Right ventricle myocardium superior (tissue), 1 donor: ENCODE measurements around the gene MXRA8. TPM values are rescaled to one million over a fixed set of nuclear protein-coding genes. Genes with fewer than 3 reads are reported as not detected.

Source experiments
- ATAC-seq: fragments of 200-7000 bp; cut with Tn5 transposase; one replicate; pipeline ENCODE4 v1.9.1; 2020; ENCODE audit warnings: mild to moderate bottlenecking; ENCODE audit not compliant: poor library complexity
- DNase-seq: peaks from one replicate; pipeline ENCODE4 v3.0.0-alpha.2; 2020
- intact Hi-C: fragments of 100-400 bp; cut with DNase I; formaldehyde crosslinking; loops from one replicate; pipeline ENCODE4 v1.11.2; 2022
- total RNA-seq: library from RNA; stranded (reverse); fragmentation: NEBNext Ultra II Directional; extraction: Animal tissue kit (Norgen Biotek cat#: 25700); gene quantifications from one replicate; pipeline ENCODE4 v1.2.1, GENCODE V29; 2021
- donor health status: DM: no; HTN: yes; CAD: no; lungs with severe emphysema.

MXRA8 gene
- total RNA-seq, 1 donor from 2014 or later, result 21.7 TPM

DNA sequence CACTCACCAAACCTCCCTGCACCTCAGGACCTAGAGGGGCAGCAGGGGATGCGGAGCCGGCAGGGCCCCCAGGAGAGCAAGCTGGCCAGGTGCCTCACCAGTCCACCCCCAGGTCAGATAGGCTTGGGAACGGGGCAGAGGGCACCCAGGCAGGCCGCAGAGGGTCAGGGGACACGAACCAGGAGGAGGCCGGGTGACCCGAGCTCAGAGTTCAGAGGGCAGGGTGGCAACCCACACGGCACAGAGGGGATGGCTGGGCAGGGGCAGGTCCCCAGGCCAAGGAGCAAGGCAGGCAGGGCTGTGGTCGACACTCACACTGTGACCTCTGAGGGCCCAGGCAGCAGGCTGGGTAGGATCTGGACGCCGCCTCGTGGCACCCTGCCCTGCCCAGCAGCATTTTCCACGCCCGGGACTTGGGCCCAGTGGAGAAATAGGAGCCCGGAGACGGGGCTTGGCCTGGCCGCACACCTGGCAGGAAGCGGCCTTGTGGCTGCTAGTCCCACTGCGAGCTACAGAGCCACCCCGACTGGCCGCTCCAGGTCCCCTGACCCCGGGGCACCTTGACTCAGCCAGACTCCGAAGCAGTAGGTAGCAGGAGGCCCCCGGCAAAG is 14.4 kb downstream of the MXRA8 start:
- intact Hi-C loops, result no loop called here
- ATAC-seq (peak; percentile 22), DNase-seq (no peak)

DNA sequence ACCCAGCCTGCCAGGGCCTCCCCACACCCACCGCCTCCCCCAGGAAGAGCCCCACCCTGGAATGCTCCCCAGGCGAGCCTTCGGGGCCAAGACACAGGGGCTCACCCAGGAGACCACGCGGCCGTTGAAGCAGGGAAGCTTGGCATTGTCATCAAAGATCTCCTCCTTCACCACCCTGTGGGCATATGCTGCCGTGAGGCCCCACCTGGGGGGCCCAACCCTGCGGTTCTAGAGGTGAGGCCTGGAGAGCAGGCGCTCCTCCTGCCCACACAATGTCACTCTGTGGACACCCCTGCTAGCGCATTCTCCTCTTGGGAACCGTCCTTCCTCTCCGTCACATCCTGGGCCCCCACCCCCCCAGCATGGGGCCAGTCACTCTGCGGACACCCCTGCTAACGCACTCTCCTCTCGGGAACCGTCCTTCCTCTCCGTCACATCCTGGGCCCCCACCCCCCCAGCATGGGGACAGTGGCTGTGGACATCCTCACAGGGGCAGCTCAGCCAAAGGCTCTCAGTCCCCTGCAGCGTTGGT is 15.7 kb downstream of the MXRA8 start:
- intact Hi-C loops, result no loop called here
- ATAC-seq (no peak), DNase-seq (no peak)

DNA sequence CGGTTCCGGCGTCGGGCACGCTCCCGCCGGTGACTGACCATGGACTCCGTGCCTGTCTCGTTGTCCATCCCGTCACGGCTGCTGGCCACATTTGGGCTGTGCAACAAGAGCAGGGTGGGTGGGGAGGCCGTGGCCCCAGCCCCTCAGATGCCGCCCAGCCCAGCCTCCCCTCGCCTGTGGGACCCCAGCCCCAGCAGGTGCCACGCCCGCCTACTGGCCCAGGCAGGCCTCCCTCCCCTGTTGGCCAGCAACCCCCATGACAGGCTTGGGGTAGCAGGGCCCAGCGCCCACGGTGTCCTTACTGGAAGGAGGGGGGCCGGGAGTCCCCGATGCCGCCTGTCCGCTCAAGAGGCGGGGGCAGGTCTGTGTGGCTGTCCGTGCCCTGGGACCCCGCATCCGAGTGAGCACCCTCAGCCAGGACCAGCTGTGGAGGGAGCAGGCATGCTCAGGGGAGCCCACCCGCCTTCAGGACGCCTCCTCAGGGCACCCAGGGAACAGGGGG is 16.2 kb downstream of the MXRA8 start:
- DNase-seq (no peak), ATAC-seq (no peak)
- intact Hi-C loops, result no loop called here

DNA sequence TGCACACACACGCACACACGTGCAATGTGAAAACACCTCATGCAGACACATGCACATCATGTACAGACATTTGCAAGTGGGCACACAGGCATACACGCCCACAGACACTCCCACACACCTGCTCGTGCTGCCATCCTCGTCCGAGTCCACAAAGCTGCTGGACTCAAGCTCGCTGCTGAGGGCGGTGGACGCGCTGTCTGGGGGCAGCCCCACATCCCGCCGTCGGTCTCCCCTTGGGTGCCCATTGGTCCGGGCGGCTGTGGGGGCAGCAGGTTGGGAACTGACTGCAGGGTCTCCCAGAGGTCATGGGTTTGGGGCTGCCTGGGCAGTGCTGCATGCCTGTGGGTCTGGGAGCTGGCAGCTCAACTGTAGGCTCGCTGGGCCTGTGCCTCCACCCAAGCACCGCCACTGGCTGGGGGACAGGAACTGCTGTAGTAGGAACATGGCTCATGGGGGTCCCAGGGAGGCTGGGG is 16.8 kb downstream of the MXRA8 start:
- ATAC-seq, result no peak
- intact Hi-C loops, result no loop called here
- DNase-seq, result no peak

DNA sequence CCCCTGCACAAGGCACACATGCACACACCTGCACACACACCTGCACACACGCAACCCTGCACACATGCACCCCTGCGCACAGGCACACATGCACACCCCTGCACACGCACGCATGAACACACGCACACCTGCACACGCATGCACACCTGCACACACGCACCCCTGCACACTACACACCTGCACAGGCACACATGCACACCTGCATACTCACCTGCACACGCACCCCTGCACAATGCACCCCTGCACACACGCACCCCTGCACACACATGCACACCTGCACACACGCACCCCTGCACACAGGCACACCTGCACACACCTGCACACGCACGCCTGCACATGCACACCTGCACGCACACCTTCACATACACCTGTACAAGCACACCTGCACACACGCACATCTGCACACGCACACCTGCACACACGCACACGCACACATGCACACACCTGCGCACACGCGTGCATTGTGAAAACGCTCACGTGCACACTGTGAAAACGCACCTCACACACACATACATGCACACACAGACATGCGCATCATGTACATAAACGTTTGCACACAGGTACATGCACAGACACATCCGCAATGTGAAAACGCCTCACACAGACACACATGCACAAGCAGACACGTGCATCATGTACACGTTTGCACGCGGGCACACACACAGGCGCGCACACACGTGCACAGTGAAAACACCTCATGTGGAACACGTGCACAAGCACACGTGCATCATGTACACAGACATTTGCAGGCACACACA is 17.4 kb downstream of the MXRA8 start:
- ATAC-seq (no peak), DNase-seq (no peak)
- intact Hi-C loops, result no loop called here

DNA sequence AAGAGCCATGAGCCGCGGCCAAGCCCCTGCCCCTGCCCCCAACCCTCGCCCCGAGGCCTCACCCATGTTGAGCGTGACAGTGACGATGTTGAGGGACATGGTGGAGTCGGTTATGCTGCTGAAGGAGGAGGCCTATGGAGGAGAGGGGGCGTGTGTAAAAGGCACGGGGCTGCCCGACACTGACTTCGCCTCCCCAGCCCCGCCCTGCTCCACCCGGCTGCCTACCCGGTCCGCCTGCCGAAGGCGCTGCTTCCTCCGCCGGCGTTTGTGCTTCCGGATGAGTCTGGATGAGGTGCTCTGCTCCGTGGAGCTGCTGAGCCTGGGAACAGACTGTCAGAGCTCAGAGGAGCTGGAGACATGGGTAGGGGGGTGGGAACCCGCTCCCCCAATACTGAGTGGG is 18.2 kb downstream of the MXRA8 start:
- ATAC-seq (no peak), DNase-seq (no peak)
- intact Hi-C loops, result no loop called here

DNA sequence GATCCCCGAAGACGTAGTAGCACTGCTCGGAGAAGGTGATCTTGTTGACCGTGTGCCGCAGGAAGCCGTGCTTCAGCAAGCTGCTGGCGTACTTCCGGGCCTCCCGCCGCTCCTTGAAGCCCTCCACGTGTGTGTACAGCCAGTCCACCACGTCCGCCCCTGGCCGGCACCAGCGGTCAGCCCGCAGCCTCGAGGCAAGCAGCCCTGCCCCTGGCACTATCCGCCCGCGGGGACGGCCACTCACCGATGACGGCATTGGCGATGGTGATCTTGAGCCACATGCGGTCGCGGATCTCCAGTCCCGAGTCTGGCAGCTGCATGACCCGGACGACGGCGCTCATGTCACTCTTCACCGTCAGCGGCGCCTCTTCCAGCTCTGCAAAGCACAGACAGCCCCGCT is 20.1 kb downstream of the MXRA8 start:
- no peak for ATAC-seq
- DNase-seq, result no peak
- intact Hi-C loops, result no loop called here

DNA sequence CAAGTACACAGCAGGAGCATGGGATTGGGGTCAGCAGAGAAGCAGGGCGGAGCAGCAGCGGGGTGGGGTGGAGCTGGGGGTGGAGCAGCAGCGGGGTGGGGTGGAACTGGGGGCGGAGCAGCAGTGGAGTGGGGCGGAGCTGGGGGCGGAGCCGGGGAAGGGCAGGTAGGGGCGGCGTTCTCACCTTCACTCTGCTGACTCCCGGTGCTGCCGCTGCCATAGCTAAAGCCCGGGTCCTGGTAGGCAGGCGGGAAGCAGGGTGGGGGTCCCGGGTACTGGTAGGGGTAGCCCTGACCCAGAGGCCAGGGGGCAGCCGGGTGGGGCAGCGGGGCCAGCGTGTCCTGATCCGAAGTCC is 20.6 kb downstream of the MXRA8 start:
- DNase-seq (no peak), ATAC-seq (no peak)
- intact Hi-C loops, result no loop called here

DNA sequence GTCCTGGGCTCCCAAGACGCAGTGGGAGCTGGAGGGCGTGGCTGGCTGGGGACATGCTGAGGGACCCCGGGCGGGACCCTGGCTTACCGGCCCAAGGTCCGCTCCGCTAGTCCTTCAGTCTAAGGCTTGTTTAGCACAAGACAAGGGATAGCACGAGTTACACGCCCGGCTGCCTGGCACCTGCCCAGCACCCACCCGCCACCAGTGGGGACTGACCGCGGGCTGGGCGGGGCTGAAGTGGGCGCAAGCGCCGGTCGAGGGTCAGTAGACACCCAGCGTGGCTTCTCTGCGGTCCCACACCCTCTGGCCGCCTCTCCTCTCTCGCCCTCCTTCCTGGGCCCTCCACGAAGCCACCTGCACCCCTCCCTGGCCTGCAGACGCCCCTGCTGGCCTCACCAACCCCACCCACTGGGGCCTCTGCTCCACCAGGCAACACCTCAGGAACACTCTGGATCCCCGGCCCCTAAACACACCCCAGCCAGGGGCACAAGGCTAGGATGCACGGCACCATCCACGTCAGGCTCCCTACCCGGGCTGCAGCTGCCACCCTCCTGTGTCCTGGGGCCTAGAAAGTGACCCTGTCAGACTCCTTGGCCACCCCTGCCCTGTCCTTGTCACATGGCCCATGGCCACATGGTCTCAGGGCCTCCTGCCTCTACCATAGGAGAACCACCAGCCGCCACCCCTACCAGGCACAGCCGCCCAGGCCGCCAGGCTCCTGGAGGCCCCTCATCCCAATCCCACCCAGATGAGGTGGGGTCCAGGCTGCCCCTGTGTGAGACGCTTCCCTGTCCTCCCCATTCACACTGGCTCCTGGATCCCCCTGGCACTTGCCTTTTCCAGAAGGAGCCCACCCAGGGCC is 21.2 kb downstream of the MXRA8 start:
- no peak for ATAC-seq

DNA sequence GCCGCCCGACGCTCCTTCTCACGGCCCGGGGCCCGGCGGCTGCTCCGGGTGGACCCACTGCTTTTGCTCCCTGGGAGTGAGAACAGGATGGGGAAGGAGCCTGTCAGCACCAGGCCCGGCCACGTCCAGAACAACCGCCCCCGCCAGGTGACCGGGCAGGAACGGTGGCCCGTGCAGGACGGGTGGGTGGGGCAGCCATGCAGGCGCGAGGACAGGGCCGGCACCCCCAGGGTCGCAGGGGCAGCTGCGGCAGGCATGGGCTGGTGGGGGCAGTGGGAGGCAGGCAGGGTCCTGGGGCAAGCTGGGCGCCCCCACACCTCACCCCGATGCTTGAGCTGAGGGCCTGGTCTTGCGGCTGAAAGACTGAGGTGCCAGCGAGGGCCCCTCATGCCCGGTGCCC is 21.9 kb downstream of the MXRA8 start:
- intact Hi-C loops, result no loop called here
- ATAC-seq (no peak), DNase-seq (no peak)

More for the DNA sequence above, 21.2 kb downstream of the MXRA8 start:
- no peak for DNase-seq
- intact Hi-C loops, result no loop called here

DNA sequence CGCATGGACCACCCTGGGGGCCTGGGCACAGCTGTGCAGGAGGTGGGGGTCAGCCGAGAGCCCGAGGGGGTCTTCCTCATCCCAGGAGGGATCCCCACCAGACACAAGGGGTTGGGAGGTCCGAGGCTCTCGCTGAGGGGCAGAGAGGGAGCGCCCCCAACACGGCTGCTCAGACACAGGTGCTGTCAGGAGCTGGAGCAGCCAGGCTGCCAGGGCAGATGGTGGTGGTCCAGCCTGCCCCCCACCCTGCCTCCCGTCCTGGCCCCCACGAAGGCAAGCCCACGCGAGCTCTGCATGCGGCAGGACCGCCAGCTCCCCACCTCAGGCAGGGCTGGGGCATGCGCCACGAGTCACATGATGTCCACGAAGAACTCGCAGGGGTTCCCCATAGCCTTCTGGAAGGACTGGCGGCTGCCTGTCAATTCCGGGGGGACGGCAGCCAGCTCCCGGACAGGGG is 22.5 kb downstream of the MXRA8 start:
- DNase-seq, result no peak
- intact Hi-C loops, result no loop called here
- ATAC-seq, result no peak

DNA sequence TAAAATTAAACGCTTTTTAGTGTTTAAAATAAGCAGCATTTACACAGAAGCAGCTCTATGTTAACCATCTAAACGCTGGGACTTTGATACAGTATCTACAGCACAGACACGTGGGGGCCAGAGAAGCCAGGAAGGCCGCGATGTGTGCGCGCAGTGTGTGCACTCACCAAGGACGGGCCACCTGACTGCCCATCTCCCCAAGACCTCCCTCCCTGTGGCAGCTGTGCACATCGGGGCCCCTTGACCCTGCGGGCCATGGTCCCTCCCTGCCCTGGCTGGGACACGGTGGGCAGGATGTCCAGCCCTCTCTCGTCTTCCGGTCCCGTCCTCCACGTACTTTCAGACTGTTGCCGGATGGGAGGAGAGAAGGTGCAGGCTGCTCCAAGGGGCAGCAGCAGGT is 23.1 kb downstream of the MXRA8 start:
- no peak for DNase-seq
- no peak for ATAC-seq
- intact Hi-C loops, result no loop called here

DNA sequence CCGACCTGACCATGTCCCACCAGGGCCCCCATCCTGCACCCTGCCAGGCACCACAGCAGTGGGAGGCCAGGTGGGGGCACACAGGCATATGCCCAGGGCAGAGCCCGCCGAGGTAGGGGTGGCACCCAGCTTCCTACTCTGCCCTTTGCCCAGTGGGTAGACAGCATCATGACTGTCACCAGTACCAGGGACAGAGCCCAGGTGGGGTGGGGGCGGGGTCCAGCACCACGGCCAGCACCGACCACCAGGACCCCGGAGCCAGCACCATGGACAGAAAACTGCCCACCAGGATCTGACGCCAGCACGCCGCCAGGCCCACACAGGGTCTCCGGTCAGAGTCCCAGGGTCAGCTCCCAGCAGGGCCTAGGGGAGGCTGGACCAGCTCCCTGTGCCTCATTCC is 23.5 kb downstream of the MXRA8 start:
- DNase-seq, result no peak
- no peak for ATAC-seq
- intact Hi-C loops, result no loop called here

DNA sequence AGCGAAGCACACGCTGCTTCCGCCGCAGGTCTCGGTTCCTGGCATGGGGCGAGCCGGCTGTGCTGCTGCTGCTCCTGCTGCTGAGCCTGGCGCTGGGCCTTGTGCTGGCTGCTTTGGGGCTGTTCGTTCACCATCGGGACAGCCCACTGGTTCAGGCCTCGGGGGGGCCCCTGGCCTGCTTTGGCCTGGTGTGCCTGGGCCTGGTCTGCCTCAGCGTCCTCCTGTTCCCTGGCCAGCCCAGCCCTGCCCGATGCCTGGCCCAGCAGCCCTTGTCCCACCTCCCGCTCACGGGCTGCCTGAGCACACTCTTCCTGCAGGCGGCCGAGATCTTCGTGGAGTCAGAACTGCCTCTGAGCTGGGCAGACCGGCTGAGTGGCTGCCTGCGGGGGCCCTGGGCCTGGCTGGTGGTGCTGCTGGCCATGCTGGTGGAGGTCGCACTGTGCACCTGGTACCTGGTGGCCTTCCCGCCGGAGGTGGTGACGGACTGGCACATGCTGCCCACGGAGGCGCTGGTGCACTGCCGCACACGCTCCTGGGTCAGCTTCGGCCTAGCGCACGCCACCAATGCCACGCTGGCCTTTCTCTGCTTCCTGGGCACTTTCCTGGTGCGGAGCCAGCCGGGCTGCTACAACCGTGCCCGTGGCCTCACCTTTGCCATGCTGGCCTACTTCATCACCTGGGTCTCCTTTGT is 24.7 kb downstream of the MXRA8 start:
- intact Hi-C loops, result no loop called here
- no peak for DNase-seq
- ATAC-seq, result peak; percentile 2

DNA sequence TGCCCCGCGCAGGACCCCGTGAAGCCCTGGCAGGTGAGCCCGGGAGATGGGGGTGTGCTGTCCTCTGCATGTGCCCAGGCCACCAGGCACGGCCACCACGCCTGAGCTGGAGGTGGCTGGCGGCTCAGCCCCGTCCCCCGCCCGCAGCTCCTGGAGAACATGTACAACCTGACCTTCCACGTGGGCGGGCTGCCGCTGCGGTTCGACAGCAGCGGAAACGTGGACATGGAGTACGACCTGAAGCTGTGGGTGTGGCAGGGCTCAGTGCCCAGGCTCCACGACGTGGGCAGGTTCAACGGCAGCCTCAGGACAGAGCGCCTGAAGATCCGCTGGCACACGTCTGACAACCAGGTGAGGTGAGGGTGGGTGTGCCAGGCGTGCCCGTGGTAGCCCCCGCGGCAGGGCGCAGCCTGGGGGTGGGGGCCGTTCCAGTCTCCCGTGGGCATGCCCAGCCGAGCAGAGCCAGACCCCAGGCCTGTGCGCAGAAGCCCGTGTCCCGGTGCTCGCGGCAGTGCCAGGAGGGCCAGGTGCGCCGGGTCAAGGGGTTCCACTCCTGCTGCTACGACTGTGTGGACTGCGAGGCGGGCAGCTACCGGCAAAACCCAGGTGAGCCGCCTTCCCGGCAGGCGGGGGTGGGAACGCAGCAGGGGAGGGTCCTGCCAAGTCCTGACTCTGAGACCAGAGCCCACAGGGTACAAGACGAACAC is 25.4 kb downstream of the MXRA8 start:
- no peak for DNase-seq
- intact Hi-C loops, result no loop called here
- no peak for ATAC-seq

DNA sequence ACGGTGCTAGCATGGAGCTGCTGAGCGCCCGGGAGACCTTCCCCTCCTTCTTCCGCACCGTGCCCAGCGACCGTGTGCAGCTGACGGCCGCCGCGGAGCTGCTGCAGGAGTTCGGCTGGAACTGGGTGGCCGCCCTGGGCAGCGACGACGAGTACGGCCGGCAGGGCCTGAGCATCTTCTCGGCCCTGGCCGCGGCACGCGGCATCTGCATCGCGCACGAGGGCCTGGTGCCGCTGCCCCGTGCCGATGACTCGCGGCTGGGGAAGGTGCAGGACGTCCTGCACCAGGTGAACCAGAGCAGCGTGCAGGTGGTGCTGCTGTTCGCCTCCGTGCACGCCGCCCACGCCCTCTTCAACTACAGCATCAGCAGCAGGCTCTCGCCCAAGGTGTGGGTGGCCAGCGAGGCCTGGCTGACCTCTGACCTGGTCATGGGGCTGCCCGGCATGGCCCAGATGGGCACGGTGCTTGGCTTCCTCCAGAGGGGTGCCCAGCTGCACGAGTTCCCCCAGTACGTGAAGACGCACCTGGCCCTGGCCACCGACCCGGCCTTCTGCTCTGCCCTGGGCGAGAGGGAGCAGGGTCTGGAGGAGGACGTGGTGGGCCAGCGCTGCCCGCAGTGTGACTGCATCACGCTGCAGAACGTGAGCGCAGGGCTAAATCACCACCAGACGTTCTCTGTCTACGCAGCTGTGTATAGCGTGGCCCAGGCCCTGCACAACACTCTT is 26.2 kb downstream of the MXRA8 start:
- ATAC-seq, result no peak
- intact Hi-C loops, result no loop called here
- no peak for DNase-seq
